ENCODE measurements around the gene EIF3K.

EIF3K gene

GRCh38 chr19:38635483-38636399, 16.8 kb downstream of the EIF3K start:
- Histone ChIP-seq H3K27ac (ENCODE audit: low read depth, low read length) (no peak overlapping the region), H3K9ac (ENCODE audit: low read depth in 1 of 2, low read length in 2 of 2) (peak overlapping the region; percentile 41 to 52), H3K4me3 (ENCODE audit: low read depth in 1 of 2, low read length in 2 of 2) (no peak overlapping the region), H3K9me3 (ENCODE audit: control insufficient read depth in 1 of 2, low read length in 2 of 2) (no peaks in the 10 kb centered on the region), H3K4me1 (ENCODE audit: control insufficient read depth in 1 of 2, insufficient read depth in 2 of 2, low read length in 2 of 2) (peaks cover 17 to 26% of the 10 kb centered on the region in 2 donors), H3K36me3 (ENCODE audit: control insufficient read depth in 1 of 2, insufficient read depth in 2 of 2, low read length in 2 of 2) (peaks cover 6 to 41% of the 10 kb centered on the region in 2 donors), H3K27me3 (ENCODE audit: control insufficient read depth in 1 of 2, insufficient read depth in 2 of 2, low read length in 2 of 2) (no peaks in the 10 kb centered on the region)

- Histone ChIP-seq H3K27me3 (ENCODE audit: control insufficient read depth in 1 of 2, insufficient read depth in 2 of 2, low read length in 2 of 2) (no peaks in the 10 kb centered on the region), H3K4me3 (ENCODE audit: low read depth in 1 of 2, low read length in 2 of 2) (no peak overlapping the region), H3K9ac (ENCODE audit: low read depth in 1 of 2, low read length in 2 of 2) (no peak overlapping the region), H3K4me1 (ENCODE audit: control insufficient read depth in 1 of 2, insufficient read depth in 2 of 2, low read length in 2 of 2) (peaks cover 24 to 33% of the 10 kb centered on the region in 2 donors), H3K9me3 (ENCODE audit: control insufficient read depth in 1 of 2, low read length in 2 of 2) (no peaks in the 10 kb centered on the region), H3K36me3 (ENCODE audit: control insufficient read depth in 1 of 2, insufficient read depth in 2 of 2, low read length in 2 of 2) (peaks cover 0 to 21% of the 10 kb centered on the region in 2 donors), H3K27ac (ENCODE audit: low read depth, low read length) (no peak overlapping the region)
These were observed 19.5 kb downstream of the EIF3K start for GRCh38 chr19:38638461-38638860.

- Histone ChIP-seq H3K9ac (ENCODE audit: low read depth in 1 of 2, low read length in 2 of 2) (no peak overlapping the region), H3K4me1 (ENCODE audit: control insufficient read depth in 1 of 2, insufficient read depth in 2 of 2, low read length in 2 of 2) (peaks cover 24 to 33% of the 10 kb centered on the region in 2 donors), H3K9me3 (ENCODE audit: control insufficient read depth in 1 of 2, low read length in 2 of 2) (no peaks in the 10 kb centered on the region), H3K27me3 (ENCODE audit: control insufficient read depth in 1 of 2, insufficient read depth in 2 of 2, low read length in 2 of 2) (no peaks in the 10 kb centered on the region), H3K27ac (ENCODE audit: low read depth, low read length) (no peak overlapping the region), H3K36me3 (ENCODE audit: control insufficient read depth in 1 of 2, insufficient read depth in 2 of 2, low read length in 2 of 2) (peaks cover 0 to 19% of the 10 kb centered on the region in 2 donors), H3K4me3 (ENCODE audit: low read depth in 1 of 2, low read length in 2 of 2) (no peak overlapping the region)
These were observed 20.7 kb downstream of the EIF3K start for GRCh38 chr19:38639679-38640078.

- H3K27me3 ChIP-seq (ENCODE audit: control insufficient read depth in 1 of 2, insufficient read depth in 2 of 2, low read length in 2 of 2): no peaks in the 10 kb centered on the region
- no peaks in the 10 kb centered on the region for H3K9me3 ChIP-seq (ENCODE audit: control insufficient read depth in 1 of 2, low read length in 2 of 2)
- no peak overlapping the region for H3K27ac ChIP-seq (ENCODE audit: low read depth, low read length)
- peaks cover 27 to 31% of the 10 kb centered on the region in 2 donors for H3K4me1 ChIP-seq (ENCODE audit: control insufficient read depth in 1 of 2, insufficient read depth in 2 of 2, low read length in 2 of 2)
- no peak overlapping the region for H3K4me3 ChIP-seq (ENCODE audit: low read depth in 1 of 2, low read length in 2 of 2)
- peaks cover 0 to 13% of the 10 kb centered on the region in 2 donors for H3K36me3 ChIP-seq (ENCODE audit: control insufficient read depth in 1 of 2, insufficient read depth in 2 of 2, low read length in 2 of 2)
- no peak overlapping the region for H3K9ac ChIP-seq (ENCODE audit: low read depth in 1 of 2, low read length in 2 of 2)
These were observed 21.4 kb downstream of the EIF3K start for GRCh38 chr19:38640368-38640767.

GRCh38 chr19:38642176-38642575, 23.2 kb downstream of the EIF3K start:
- peaks cover 17 to 18% of the 10 kb centered on the region in 2 donors for H3K4me1 ChIP-seq (ENCODE audit: control insufficient read depth in 1 of 2, insufficient read depth in 2 of 2, low read length in 2 of 2)
- no peak overlapping the region for H3K27ac ChIP-seq (ENCODE audit: low read depth, low read length)
- no peaks in the 10 kb centered on the region for H3K27me3 ChIP-seq (ENCODE audit: control insufficient read depth in 1 of 2, insufficient read depth in 2 of 2, low read length in 2 of 2)
- no peak overlapping the region for H3K9ac ChIP-seq (ENCODE audit: low read depth in 1 of 2, low read length in 2 of 2)
- peaks cover 0 to 5% of the 10 kb centered on the region in 2 donors for H3K36me3 ChIP-seq (ENCODE audit: control insufficient read depth in 1 of 2, insufficient read depth in 2 of 2, low read length in 2 of 2)
- H3K4me3 ChIP-seq (ENCODE audit: low read depth in 1 of 2, low read length in 2 of 2): no peak overlapping the region
- H3K9me3 ChIP-seq (ENCODE audit: control insufficient read depth in 1 of 2, low read length in 2 of 2): no peaks in the 10 kb centered on the region

- no peaks in the 10 kb centered on the region for H3K9me3 ChIP-seq (ENCODE audit: control insufficient read depth in 1 of 2, low read length in 2 of 2)
- H3K27me3 ChIP-seq (ENCODE audit: control insufficient read depth in 1 of 2, insufficient read depth in 2 of 2, low read length in 2 of 2): no peaks in the 10 kb centered on the region
- no peaks in the 10 kb centered on the region for H3K36me3 ChIP-seq (ENCODE audit: control insufficient read depth in 1 of 2, insufficient read depth in 2 of 2, low read length in 2 of 2)
- H3K27ac ChIP-seq (ENCODE audit: low read depth, low read length): peak overlapping the region; percentile 62
- H3K4me3 ChIP-seq (ENCODE audit: low read depth in 1 of 2, low read length in 2 of 2): no peak overlapping the region
- peaks cover 17 to 27% of the 10 kb centered on the region in 2 donors for H3K4me1 ChIP-seq (ENCODE audit: control insufficient read depth in 1 of 2, insufficient read depth in 2 of 2, low read length in 2 of 2)
- peak overlapping the region in 1 of 2 donors; percentile 33 for H3K9ac ChIP-seq (ENCODE audit: low read depth in 1 of 2, low read length in 2 of 2)
These were observed 25.7 kb downstream of the EIF3K start for GRCh38 chr19:38644719-38645118.

- Histone ChIP-seq H3K4me1 (ENCODE audit: control insufficient read depth in 1 of 2, insufficient read depth in 2 of 2, low read length in 2 of 2) (peaks cover 23 to 42% of the 10 kb centered on the region in 2 donors), H3K36me3 (ENCODE audit: control insufficient read depth in 1 of 2, insufficient read depth in 2 of 2, low read length in 2 of 2) (no peaks in the 10 kb centered on the region), H3K27ac (ENCODE audit: low read depth, low read length) (peak within 1 kb of the TSS; percentile 99), H3K9ac (ENCODE audit: low read depth in 1 of 2, low read length in 2 of 2) (peak within 1 kb of the TSS; percentile 91 to 99), H3K27me3 (ENCODE audit: control insufficient read depth in 1 of 2, insufficient read depth in 2 of 2, low read length in 2 of 2) (no peaks in the 10 kb centered on the region), H3K9me3 (ENCODE audit: control insufficient read depth in 1 of 2, low read length in 2 of 2) (no peaks in the 10 kb centered on the region), H3K4me3 (ENCODE audit: low read depth in 1 of 2, low read length in 2 of 2) (peak within 1 kb of the TSS; percentile 79 to 97)
These were observed 28.5 kb downstream of the EIF3K start, which contains the start of gene ACTN4 for GRCh38 chr19:38647368-38647965. ACTN4 (plus strand) TSS chr19:38647649; CDS start chr19:38647746, 97 bp downstream.

- Histone ChIP-seq H3K27me3 (ENCODE audit: control insufficient read depth in 1 of 2, insufficient read depth in 2 of 2, low read length in 2 of 2) (no peaks in the 10 kb centered on the region), H3K9me3 (ENCODE audit: control insufficient read depth in 1 of 2, low read length in 2 of 2) (no peaks in the 10 kb centered on the region), H3K27ac (ENCODE audit: low read depth, low read length) (peak overlapping the region; percentile 99), H3K4me3 (ENCODE audit: low read depth in 1 of 2, low read length in 2 of 2) (peak overlapping the region; percentile 79 to 97), H3K4me1 (ENCODE audit: control insufficient read depth in 1 of 2, insufficient read depth in 2 of 2, low read length in 2 of 2) (peaks cover 26 to 47% of the 10 kb centered on the region in 2 donors), H3K36me3 (ENCODE audit: control insufficient read depth in 1 of 2, insufficient read depth in 2 of 2, low read length in 2 of 2) (no peaks in the 10 kb centered on the region), H3K9ac (ENCODE audit: low read depth in 1 of 2, low read length in 2 of 2) (peak overlapping the region; percentile 91 to 99)
These were observed 29.2 kb downstream of the EIF3K start for GRCh38 chr19:38647966-38648768.

- Histone ChIP-seq H3K36me3 (ENCODE audit: control insufficient read depth in 1 of 2, insufficient read depth in 2 of 2, low read length in 2 of 2) (no peaks in the 10 kb centered on the region), H3K27ac (ENCODE audit: low read depth, low read length) (peak overlapping the region; percentile 99), H3K4me3 (ENCODE audit: low read depth in 1 of 2, low read length in 2 of 2) (peak overlapping the region; percentile 79 to 97), H3K9me3 (ENCODE audit: control insufficient read depth in 1 of 2, low read length in 2 of 2) (no peaks in the 10 kb centered on the region), H3K9ac (ENCODE audit: low read depth in 1 of 2, low read length in 2 of 2) (peak overlapping the region; percentile 91 to 99), H3K4me1 (ENCODE audit: control insufficient read depth in 1 of 2, insufficient read depth in 2 of 2, low read length in 2 of 2) (peaks cover 33 to 52% of the 10 kb centered on the region in 2 donors), H3K27me3 (ENCODE audit: control insufficient read depth in 1 of 2, insufficient read depth in 2 of 2, low read length in 2 of 2) (no peaks in the 10 kb centered on the region)
These were observed 29.8 kb downstream of the EIF3K start for GRCh38 chr19:38648769-38649304.
